Measurements from ENCODE around the gene UAP1L1. TPM values are rescaled to one million over a fixed set of nuclear protein-coding genes. Genes with fewer than 3 reads are reported as not detected.

Gene UAP1L1
- total RNA-seq, result 10 to 100 TPM in 4 of 9 donors, 1 to 10 TPM in 5; 5.9 to 15.1 (median 9.4) TPM
- polyA plus RNA-seq, result 10 to 100 TPM in 1 of 2 donors, 1 to 10 TPM in 1; 3.9 to 12.4 TPM
- long read RNA-seq, donor 1, transcript UAP1L1-202 (9 exons, 3,365 nt), result major isoform, 7 of 14 reads
- long read RNA-seq, donor 1, partial matches to known transcripts, result 6 of 14 reads
- long read RNA-seq, donor 1, other reads (novel, unspliced or antisense), result 1 of 14 reads
- long read RNA-seq, donor 2, partial matches to known transcripts, result 6 of 9 reads
- long read RNA-seq, donor 2, other reads (novel, unspliced or antisense), result 3 of 9 reads
- long read RNA-seq, donor 3, transcript UAP1L1-202 (9 exons, 3,365 nt), result major isoform, 6 of 15 reads
- long read RNA-seq, donor 3, partial matches to known transcripts, result 5 of 15 reads
- long read RNA-seq, donor 3, other reads (novel, unspliced or antisense), result 4 of 15 reads

DNA sequence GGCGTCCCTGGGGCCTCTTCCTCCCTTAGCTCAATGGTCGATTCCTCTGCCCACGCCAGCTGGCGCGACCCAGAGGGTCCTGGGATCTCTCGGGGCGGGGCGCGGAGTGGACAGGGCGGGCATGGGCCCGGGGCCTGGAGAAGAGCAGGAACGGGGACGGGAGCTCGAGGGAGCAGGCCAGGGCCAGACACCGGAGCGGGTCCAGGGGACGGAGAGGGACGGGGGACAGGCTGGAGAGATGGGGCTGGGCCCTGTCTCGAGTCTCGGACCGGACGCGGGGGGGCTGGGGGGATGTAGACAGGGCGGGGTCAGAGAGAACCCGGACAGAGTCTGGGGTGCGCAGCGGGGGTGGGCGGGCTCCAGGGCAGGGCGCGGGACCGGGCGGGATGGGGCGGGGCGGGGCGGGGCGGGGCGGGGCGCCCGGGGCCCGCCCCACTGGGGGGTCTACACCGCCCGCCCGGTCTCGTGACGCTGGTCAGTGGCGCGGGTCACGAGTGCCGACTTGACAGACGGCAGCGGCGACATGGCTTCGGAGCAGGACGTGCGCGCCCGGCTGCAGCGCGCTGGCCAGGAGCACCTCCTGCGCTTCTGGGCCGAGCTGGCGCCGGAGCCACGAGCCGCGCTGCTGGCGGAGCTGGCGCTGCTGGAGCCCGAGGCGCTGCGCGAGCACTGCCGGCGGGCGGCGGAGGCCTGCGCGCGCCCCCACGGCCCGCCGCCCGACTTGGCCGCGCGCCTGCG, at the start of gene UAP1L1:
TSS of gene UAP1L1 (plus strand) at position 508 of the 738 bp plus-strand sequence. CDS start at position 524, 16 bp downstream.
- 1 to 9% (median 2%) methylated on average over 13 to 85 of the region's 87 CpGs for WGBS, 4 donors

DNA sequence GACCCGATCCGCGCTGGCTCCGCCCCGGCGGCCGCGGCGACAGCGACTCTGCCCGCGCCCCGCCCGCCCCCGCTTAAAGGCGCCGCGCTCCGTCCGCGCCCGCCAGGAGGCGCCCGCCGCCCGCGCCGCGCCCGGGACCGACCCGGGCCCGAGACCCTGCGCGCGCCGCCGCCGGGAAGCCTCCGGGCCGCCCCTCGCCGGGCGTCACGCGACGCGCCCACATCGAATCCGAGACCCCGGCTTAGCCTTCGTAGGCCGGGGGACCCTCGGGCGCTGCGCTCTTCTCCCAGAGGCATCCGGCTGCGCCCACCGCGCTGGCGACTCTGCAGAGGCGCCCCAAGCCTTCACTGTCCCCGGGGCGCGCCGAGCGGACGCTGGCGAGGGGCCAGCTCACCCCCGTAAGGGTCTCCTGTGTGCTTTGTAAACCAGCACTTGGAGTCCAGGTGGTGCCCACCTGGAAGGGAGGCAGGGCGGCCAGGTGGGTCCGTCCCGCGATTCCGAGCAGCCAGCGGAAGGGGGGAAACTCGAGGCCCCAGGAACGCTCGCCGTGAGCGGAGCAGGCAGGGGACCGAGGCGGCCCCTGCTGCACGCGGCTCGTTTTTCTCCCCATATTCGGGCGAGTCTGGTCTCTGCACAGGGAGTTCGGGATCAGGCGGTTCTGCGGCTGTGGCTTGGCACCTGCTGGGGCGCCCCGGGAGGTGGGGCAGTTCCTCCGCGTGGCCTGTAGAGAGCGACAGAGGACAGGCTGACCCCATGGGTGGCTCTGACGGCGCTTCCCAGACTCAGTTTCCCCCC, 48.9 kb upstream of the UAP1L1 start:
- H3K27ac ChIP-seq, result peak overlapping the region in 9 of 12 donors; percentile 32 to 87 (median 65)
- WGBS, 4 donors, result 1 to 2% (median 1%) methylated on average over 33 to 98 of the region's 98 CpGs
- peak in 3 of 4 donors; percentile 31 to 65 (median 47) for ATAC-seq
- H3K27me3 ChIP-seq, result no peaks in the 10 kb centered on the region
- TF ChIP-seq POLR2A (IDR thresholded peaks at IDR 0.05), result no peak
- peak in 3 of 12 donors; percentile 4 to 22 (median 19) for TF ChIP-seq CTCF (IDR thresholded peaks at IDR 0.05)
- H3K36me3 ChIP-seq, result no peaks in the 10 kb centered on the region
- intact Hi-C loops (cut with DNase I), result loop anchor here in 5 of 10 donors (2.0 to 10.0 kb wide), 4 partner anchors 36 to 144 kb away; partner anchors contain the start of genes C8G (in 1 of the 5), PAXX (in 1 of the 5) and TRAF2 (in 1 of the 5)
- DNase-seq, result peak; percentile 72 to 85 (median 78)
- H3K4me1 ChIP-seq, result peaks cover 5 to 66% (median 25%) of the 10 kb centered on the region in 12 donors
- no peaks in the 10 kb centered on the region for H3K9me3 ChIP-seq
- peak overlapping the region; percentile 45 to 79 (median 66) for H3K4me3 ChIP-seq

More for the DNA sequence above, at the start of gene UAP1L1:
- H3K27ac ChIP-seq, result peak within 1 kb of the TSS in 11 of 12 donors; percentile 18 to 83 (median 59)
- H3K4me1 ChIP-seq, result peaks cover 0 to 46% (median 11%) of the 10 kb centered on the region in 12 donors
- H3K9me3 ChIP-seq, result no peaks in the 10 kb centered on the region
- H3K27me3 ChIP-seq, result no peaks in the 10 kb centered on the region
- DNase-seq (peak; percentile 78 to 93 (median 85)), ATAC-seq (peak; percentile 40 to 74 (median 64))
- intact Hi-C loops (cut with DNase I), result no loop called here
- TF ChIP-seq CTCF (IDR thresholded peaks at IDR 0.05), result no peak
- TF ChIP-seq POLR2A (IDR thresholded peaks at IDR 0.05), result peak in 1 of 2 donors; percentile 45
- H3K36me3 ChIP-seq, result peaks cover 0 to 39% (median 33%) of the 10 kb centered on the region in 9 donors
- H3K4me3 ChIP-seq, result peak within 1 kb of the TSS; percentile 57 to 85 (median 70)

DNA sequence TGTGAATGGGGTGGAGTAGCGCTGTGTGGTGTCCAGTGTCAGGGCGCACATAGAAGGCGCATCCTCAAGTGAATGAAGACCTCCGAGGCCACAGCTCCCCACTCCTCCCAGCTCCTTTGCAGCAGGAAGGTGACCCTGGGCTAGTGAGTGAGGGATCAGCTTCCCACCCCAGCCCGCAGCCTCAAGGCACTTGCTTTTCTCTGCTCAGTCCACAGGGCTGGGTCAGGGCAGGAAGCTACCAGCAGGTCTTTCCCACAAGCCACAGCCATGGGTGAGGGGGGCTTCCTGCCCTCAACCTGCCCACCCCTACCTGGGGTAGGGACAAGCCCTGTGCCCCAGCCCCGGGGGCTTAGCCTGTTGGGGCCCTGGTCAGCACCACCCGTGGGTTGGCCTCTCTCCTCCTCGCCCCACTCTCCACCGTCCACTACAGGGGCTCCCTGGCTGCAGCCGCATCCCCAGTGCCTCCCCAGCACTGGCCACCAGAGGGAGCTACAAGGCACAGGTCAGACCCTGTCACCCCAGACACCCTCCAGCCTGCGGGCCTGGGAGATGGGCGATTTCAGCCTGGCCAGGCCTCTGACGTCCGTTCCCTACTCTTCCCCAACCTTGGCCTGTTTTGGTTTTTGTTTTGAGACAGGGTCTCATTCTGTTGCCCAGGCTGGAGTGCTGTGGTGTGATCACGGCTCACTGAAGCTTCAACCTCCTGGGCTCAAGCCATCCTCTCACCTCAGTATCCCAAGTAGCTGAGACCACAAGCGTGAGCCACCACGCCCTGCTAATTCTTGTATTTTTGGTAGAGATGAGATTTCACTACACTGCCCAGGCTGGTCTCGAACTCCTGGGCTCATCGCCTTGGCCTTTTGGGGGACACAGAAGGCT, 48.0 kb upstream of the UAP1L1 start:
- 23 to 44% (median 33%) methylated on average over 13 to 19 of the region's 19 CpGs for WGBS, 4 donors
- TF ChIP-seq CTCF (IDR thresholded peaks at IDR 0.05), result peak; percentile 74 to 96 (median 90)
- TF ChIP-seq POLR2A (IDR thresholded peaks at IDR 0.05), result no peak
- H3K4me1 ChIP-seq, result peaks cover 5 to 68% (median 25%) of the 10 kb centered on the region in 12 donors
- DNase-seq (peak; percentile 73 to 91 (median 82)), ATAC-seq (peak; percentile 28 to 76 (median 70))
- peak overlapping the region in 11 of 12 donors; percentile 45 to 79 (median 67) for H3K4me3 ChIP-seq
- no peaks in the 10 kb centered on the region for H3K9me3 ChIP-seq
- no peaks in the 10 kb centered on the region for H3K27me3 ChIP-seq
- H3K27ac ChIP-seq, result peak overlapping the region in 1 of 12 donors; percentile 87
- H3K36me3 ChIP-seq, result no peaks in the 10 kb centered on the region
- intact Hi-C loops (cut with DNase I), result loop anchor here in 5 of 10 donors (2.0 to 10.0 kb wide), 4 partner anchors 37 to 144 kb away; partner anchors contain the start of genes C8G (in 1 of the 5), PAXX (in 1 of the 5) and TRAF2 (in 1 of the 5)
